OCI-LY7 (cell line): Measurements from ENCODE around the gene SF3B6.
"Not testable (repeated sequence)": the region's sequence is repeated elsewhere in the genome, so short reads cannot be mapped to it uniquely, and the experiment has no call there.

Experiments
- CTCF ChIP-seq: fragments of 200-600 bp; sonication (generic); conservative IDR thresholded peaks from 2 replicates; pipeline ENCODE4 v1.5.1; 2014; ENCODE audit warnings: mild to moderate bottlenecking, antibody characterized with exemption, low read length, moderate library complexity, mixed read lengths
- EZH2phosphoT487 ChIP-seq: fragments of 200-600 bp; sonication (generic); IDR thresholded peaks from 2 replicates; pipeline ENCODE4 v1.6.1; 2018; ENCODE audit warnings: low read depth, borderline replicate concordance, mild to moderate bottlenecking, mixed run types, antibody characterized with exemption, low read length, moderate library complexity, mixed read lengths

- not testable (repeated sequence) for TF ChIP-seq CTCF, EZH2phosphoT487
These were observed 33.3 kb upstream of the SF3B6 start for GRCh38 chr2:24109431-24109830.
